ENCODE data around the gene KCNS3.

GRCh38 chr2:17966798-17967197, 88.3 kb downstream of the KCNS3 start:
- TF ChIP-seq, protein P1, sequence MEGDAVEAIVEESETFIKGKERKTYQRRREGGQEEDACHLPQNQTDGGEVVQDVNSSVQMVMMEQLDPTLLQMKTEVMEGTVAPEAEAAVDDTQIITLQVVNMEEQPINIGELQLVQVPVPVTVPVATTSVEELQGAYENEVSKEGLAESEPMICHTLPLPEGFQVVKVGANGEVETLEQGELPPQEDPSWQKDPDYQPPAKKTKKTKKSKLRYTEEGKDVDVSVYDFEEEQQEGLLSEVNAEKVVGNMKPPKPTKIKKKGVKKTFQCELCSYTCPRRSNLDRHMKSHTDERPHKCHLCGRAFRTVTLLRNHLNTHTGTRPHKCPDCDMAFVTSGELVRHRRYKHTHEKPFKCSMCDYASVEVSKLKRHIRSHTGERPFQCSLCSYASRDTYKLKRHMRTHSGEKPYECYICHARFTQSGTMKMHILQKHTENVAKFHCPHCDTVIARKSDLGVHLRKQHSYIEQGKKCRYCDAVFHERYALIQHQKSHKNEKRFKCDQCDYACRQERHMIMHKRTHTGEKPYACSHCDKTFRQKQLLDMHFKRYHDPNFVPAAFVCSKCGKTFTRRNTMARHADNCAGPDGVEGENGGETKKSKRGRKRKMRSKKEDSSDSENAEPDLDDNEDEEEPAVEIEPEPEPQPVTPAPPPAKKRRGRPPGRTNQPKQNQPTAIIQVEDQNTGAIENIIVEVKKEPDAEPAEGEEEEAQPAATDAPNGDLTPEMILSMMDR (IDR thresholded peaks at IDR 0.05; ENCODE audit: insufficient read depth, low read length, poor library complexity, severe bottlenecking) = no peak
- no peak for TF ChIP-seq EZH2phosphoT487 (conservative IDR thresholded peaks at IDR 0.05; ENCODE audit: low read length)

Data from SU-DHL-6 (cell line).